ENCODE data around the gene CUX1.
A peak's percentile ranks its signal among the peaks of the same experiment; 100 is the strongest.
"Not testable (repeated sequence)": the region's sequence is repeated elsewhere in the genome, so short reads cannot be mapped to it uniquely, and the experiment has no call there.

Gene CUX1

DNA sequence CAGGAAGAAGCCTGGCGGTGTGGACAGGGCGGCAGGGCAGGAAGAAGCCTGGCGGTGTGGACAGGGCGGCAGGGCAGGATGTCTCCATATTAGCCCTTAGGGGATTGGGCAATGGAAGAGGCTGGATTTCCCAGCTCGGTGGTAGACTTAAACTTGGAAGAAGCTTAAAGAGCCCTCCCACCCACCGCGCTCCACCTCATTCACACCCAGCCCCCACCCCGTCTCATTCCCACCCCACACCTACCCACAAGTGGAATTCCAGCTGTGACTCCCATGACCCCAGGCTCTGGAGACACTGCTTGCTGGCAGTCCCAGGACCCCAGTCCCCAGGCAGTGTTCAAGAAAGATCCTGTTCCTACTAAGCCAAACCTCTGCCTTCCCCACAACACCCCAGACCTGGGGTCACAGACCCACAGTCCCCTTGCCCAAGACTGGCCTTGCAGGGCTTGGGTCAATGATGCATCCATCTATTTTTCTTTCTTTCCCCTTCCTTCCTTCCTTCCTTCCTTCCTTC is 504.8 kb downstream of the CUX1 start:
- no peak for DNase-seq (ENCODE audit: low read depth)
- TF ChIP-seq, protein P1, sequence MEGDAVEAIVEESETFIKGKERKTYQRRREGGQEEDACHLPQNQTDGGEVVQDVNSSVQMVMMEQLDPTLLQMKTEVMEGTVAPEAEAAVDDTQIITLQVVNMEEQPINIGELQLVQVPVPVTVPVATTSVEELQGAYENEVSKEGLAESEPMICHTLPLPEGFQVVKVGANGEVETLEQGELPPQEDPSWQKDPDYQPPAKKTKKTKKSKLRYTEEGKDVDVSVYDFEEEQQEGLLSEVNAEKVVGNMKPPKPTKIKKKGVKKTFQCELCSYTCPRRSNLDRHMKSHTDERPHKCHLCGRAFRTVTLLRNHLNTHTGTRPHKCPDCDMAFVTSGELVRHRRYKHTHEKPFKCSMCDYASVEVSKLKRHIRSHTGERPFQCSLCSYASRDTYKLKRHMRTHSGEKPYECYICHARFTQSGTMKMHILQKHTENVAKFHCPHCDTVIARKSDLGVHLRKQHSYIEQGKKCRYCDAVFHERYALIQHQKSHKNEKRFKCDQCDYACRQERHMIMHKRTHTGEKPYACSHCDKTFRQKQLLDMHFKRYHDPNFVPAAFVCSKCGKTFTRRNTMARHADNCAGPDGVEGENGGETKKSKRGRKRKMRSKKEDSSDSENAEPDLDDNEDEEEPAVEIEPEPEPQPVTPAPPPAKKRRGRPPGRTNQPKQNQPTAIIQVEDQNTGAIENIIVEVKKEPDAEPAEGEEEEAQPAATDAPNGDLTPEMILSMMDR (IDR thresholded peaks at IDR 0.05; ENCODE audit: low read depth, low read length, missing control alignments): no peak
- H3K4me3 ChIP-seq (ENCODE audit: low read depth, low read length): no peak overlapping the region

DNA sequence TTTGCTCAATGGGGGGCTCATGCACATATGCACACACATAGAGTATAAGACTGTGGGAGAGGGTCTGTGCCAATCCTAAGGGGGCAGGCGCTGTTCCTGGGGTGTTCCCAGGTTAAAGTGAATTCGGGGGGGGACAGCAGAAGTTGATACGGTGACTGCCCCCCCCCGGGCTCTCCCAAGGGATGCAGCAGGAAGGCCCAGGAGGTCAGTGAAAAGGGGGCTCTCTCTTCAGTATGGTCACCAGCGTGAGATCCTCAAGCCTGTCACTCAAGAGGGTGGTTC is 506.4 kb downstream of the CUX1 start:
- no peak for DNase-seq (ENCODE audit: low read depth)
- no peak overlapping the region for H3K4me3 ChIP-seq (ENCODE audit: low read depth, low read length)
- TF ChIP-seq, protein P1 (IDR thresholded peaks at IDR 0.05; ENCODE audit: low read depth, low read length, missing control alignments): no peak

DNA sequence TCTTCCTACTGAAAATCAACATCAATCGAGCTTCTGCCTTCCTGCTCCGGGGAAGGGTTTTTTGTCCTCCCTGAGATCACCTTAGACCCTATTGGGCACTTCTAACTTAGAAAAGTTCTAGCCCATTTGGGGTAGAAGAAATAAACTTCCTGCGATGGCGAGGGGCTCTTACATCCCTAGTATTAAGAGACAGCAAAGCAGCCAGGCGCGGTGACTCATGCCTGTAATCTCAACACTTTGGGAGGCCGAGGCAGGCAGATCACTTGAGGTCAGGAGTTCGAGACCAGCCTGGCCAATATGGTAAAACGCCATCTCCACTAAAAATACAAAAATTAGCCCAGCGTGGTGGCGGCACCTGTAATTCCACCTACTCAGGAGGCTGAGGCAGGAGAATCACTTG is 507.7 kb downstream of the CUX1 start:
- not testable (repeated sequence) for H3K4me3 ChIP-seq (ENCODE audit: low read depth, low read length); DNase-seq (ENCODE audit: low read depth)

DNA sequence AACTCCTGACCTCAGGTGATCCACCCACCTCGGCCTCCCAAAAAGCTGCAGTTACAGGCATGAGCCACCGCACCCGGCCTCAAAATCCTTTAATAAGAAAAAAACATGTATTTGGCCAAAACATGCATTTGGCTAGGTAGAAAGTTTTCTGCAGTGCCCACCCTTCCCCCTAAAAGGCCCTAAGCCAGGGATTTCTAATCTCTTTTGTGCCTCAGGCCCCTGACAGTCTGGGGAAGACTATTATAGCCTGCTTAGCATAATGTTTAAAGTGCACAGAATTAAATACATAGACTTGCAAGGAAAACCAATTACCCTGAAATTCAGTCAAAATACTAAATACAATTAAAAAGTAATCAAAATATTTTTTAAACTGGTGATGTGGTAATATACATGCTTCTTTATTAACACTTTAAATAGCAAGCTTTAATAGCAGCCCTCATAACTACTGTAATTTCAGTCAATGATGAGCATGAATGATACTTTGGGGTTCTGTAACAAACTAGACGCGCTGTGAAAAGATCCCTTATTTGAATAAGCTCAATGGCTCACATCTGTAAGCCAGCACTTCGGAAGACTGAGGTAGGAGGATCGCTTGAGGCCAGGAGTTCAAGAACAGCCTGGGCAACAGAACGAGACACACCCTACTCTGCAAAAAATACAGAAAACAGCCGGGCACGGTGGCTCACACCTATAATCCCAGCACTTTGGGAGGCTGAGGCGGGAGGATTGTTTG is 508.9 kb downstream of the CUX1 start:
- H3K4me3 ChIP-seq (ENCODE audit: low read depth, low read length): no peak overlapping the region
- TF ChIP-seq, protein P1 (IDR thresholded peaks at IDR 0.05; ENCODE audit: low read depth, low read length, missing control alignments): peak; percentile 9
- DNase-seq (ENCODE audit: low read depth): no peak

- H3K4me3 ChIP-seq (ENCODE audit: low read depth, low read length); DNase-seq (ENCODE audit: low read depth): not testable (repeated sequence)
Observed at GRCh38 chr7:102327183-102327582, 509.8 kb downstream of the CUX1 start.

DNA sequence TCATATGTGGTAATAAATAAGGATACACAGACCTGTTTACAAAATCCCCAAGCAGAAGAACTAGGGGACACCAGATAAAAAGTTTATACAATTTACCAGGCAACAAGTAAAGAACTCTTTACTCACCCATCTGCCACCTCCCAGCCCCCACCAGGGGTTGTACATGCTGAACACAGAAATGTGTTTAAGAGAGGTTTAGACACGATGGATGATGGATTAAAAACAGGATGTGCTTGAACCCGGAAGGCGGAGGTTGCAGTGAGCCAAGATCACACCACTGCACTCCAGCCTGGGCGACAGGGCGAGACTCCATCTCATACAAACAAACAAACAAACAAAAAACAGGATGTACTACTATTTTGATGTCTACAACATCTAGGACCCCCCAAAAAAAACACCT is 511.4 kb downstream of the CUX1 start:
- not testable (repeated sequence) for DNase-seq (ENCODE audit: low read depth); H3K4me3 ChIP-seq (ENCODE audit: low read depth, low read length)

DNA sequence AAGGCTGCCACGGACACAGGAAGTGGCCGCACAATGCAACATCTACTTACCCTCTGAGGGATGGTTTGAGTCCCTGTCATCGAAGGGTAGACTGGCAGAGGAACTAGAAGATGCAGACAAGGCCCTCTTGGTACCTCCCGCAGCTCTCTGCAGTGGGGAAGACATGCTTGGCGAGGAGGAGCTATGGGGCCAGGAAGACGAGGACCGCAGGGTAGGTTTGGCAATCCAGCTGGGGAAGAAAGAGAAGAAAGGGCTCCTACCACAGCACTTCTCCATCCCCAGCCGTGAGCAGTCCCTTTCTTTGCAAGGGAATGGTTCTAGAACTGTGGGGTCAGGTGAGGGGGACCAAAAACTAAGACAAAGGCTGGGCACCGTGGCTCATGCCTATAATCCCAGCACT is 511.9 kb downstream of the CUX1 start:
- DNase-seq (ENCODE audit: low read depth); H3K4me3 ChIP-seq (ENCODE audit: low read depth, low read length): not testable (repeated sequence)

GRCh38 chr7:102330666-102331460 is 513.4 kb downstream of the CUX1 start:
- not testable (repeated sequence) for H3K4me3 ChIP-seq (ENCODE audit: low read depth, low read length); DNase-seq (ENCODE audit: low read depth)

Data from GM12864 (cell line).